H7 (cell line): ENCODE measurements around the gene RPN2. TPM values are rescaled to one million over a fixed set of nuclear protein-coding genes. Genes with fewer than 3 reads are reported as not detected.
"Not testable (repeated sequence)": the region's sequence is repeated elsewhere in the genome, so short reads cannot be mapped to it uniquely, and the experiment has no call there.

ENCODE experiments used
- DNase-seq: peaks from one replicate; pipeline ENCODE4 v3.0.0; 2012
- H3K27me3 ChIP-seq: 2 replicates; pipeline ENCODE4 v1.6.0; 2011; ENCODE audit warnings: mild to moderate bottlenecking, low read length; ENCODE audit not compliant: control insufficient read depth, insufficient read depth
- H3K36me3 ChIP-seq: replicated peaks from 2 replicates; pipeline ENCODE4 v1.5.1; 2011; ENCODE audit warnings: low read length; ENCODE audit not compliant: control insufficient read depth, insufficient read depth
- H3K4me3 ChIP-seq: 2 replicates; pipeline ENCODE4 v1.5.1; 2011; ENCODE audit warnings: low read depth, mild to moderate bottlenecking, control low read depth, low read length, moderate library complexity; ENCODE audit not compliant: insufficient read depth
- total RNA-seq: library from RNA; depleted of rRNA; stranded (reverse); fragments of >200 nt; shearing (Covaris generic); gene quantifications from 2 replicates; pipeline ENCODE4 v1.2.3, GENCODE V29; 2014; rRNA removed

Gene RPN2
- 321 and 352 TPM in 2 replicates for total RNA-seq

- peak within 1 kb of the TSS; percentile 99 for H3K4me3 ChIP-seq
- peak; percentile 98 for DNase-seq
- peaks cover 4% of the 10 kb centered on the region for H3K36me3 ChIP-seq
- H3K27me3 ChIP-seq = no peaks in the 10 kb centered on the region
These were observed at the start of gene RPN2, which contains the start of gene MROH8 for GRCh38 chr20:37178839-37179682. RPN2 (plus strand) TSS chr20:37179330; CDS start chr20:37179357, 27 bp downstream. MROH8 (minus strand) TSS chr20:37179548.

- Histone ChIP-seq H3K36me3 (no peaks in the 10 kb centered on the region), H3K4me3 (no peak overlapping the region), H3K27me3 (no peaks in the 10 kb centered on the region)
- no peak for DNase-seq
These were observed 47.6 kb upstream of the RPN2 start for GRCh38 chr20:37131486-37131885.

GRCh38 chr20:37133952-37134351 is 45.2 kb upstream of the RPN2 start:
- H3K36me3 ChIP-seq = no peaks in the 10 kb centered on the region
- no peaks in the 10 kb centered on the region for H3K27me3 ChIP-seq
- no peak overlapping the region for H3K4me3 ChIP-seq
- no peak for DNase-seq

- no peak overlapping the region for H3K4me3 ChIP-seq
- H3K27me3 ChIP-seq = no peaks in the 10 kb centered on the region
- no peaks in the 10 kb centered on the region for H3K36me3 ChIP-seq
- no peak for DNase-seq
These were observed 41.6 kb upstream of the RPN2 start for GRCh38 chr20:37137547-37137946.

- no peak for DNase-seq
- no peaks in the 10 kb centered on the region for H3K27me3 ChIP-seq
- H3K36me3 ChIP-seq = no peaks in the 10 kb centered on the region
- no peak overlapping the region for H3K4me3 ChIP-seq
These were observed 36.4 kb upstream of the RPN2 start for GRCh38 chr20:37142708-37143107.

GRCh38 chr20:37144856-37145404 is 34.2 kb upstream of the RPN2 start:
- no peak for DNase-seq
- no peaks in the 10 kb centered on the region for H3K27me3 ChIP-seq
- H3K4me3 ChIP-seq = no peak overlapping the region
- no peaks in the 10 kb centered on the region for H3K36me3 ChIP-seq

- no peak for DNase-seq
- Histone ChIP-seq H3K4me3 (no peak overlapping the region), H3K27me3 (no peaks in the 10 kb centered on the region), H3K36me3 (no peaks in the 10 kb centered on the region)
These were observed 31.9 kb upstream of the RPN2 start for GRCh38 chr20:37147250-37147649.

- H3K27me3 ChIP-seq, H3K36me3 ChIP-seq, H3K4me3 ChIP-seq, DNase-seq: not testable (repeated sequence)
These were observed 28.3 kb upstream of the RPN2 start for GRCh38 chr20:37150864-37151263.

GRCh38 chr20:37151529-37151928 is 27.6 kb upstream of the RPN2 start:
- Histone ChIP-seq H3K4me3 (no peak overlapping the region), H3K27me3 (no peaks in the 10 kb centered on the region), H3K36me3 (no peaks in the 10 kb centered on the region)
- DNase-seq = no peak

- DNase-seq = no peak
- Histone ChIP-seq H3K36me3 (no peaks in the 10 kb centered on the region), H3K27me3 (no peaks in the 10 kb centered on the region), H3K4me3 (no peak overlapping the region)
These were observed 26.8 kb upstream of the RPN2 start for GRCh38 chr20:37152284-37152683.

GRCh38 chr20:37154684-37155298 is 24.3 kb upstream of the RPN2 start:
- H3K27me3 ChIP-seq = no peaks in the 10 kb centered on the region
- H3K36me3 ChIP-seq = no peaks in the 10 kb centered on the region
- no peak for DNase-seq
- no peak overlapping the region for H3K4me3 ChIP-seq

GRCh38 chr20:37155987-37156386 is 23.1 kb upstream of the RPN2 start:
- H3K4me3 ChIP-seq = no peak overlapping the region
- DNase-seq = no peak
- H3K36me3 ChIP-seq = no peaks in the 10 kb centered on the region
- H3K27me3 ChIP-seq = no peaks in the 10 kb centered on the region

- Histone ChIP-seq H3K36me3 (no peaks in the 10 kb centered on the region), H3K27me3 (no peaks in the 10 kb centered on the region), H3K4me3 (no peak overlapping the region)
- no peak for DNase-seq
These were observed 20.9 kb upstream of the RPN2 start for GRCh38 chr20:37158248-37158647.

GRCh38 chr20:37160683-37161082 is 18.4 kb upstream of the RPN2 start:
- no peak for DNase-seq
- no peaks in the 10 kb centered on the region for H3K27me3 ChIP-seq
- H3K36me3 ChIP-seq = no peaks in the 10 kb centered on the region
- no peak overlapping the region for H3K4me3 ChIP-seq
